ENCODE measurements around the gene DLX3. TPM values are rescaled to one million over a fixed set of nuclear protein-coding genes. Genes with fewer than 3 reads are reported as not detected.
A peak's percentile ranks its signal among the peaks of the same experiment; 100 is the strongest.

DLX3 gene
- total RNA-seq, 1 experiment from 2014 or later: 4.9 TPM

DNA sequence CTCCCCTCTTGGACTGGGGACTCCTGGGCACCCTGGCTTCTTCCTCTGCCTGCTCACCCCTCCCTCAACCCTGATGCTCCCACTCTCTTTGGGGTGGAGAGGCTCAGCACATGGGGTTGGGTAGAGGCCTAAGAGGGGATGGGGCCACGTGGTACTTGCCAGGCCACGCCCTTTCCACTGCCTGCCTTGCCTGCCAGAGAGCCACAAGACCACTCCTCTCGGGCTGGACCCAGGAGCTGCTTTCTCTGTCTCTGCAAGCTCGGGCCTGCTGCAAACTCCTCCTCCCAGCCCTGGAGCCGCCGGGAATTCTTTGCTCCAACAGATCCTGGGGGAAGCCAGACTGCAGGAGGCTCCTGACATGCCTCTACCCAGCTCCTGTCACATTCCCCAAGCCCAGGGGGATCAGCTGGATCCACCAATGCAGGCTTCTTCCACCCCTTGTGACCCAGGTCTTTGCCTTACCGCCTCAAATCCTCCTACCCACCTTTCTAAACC is 14.3 kb downstream of the DLX3 start:
- CTCF ChIA-PET: interaction anchor here (0.6 to 1.6 kb wide), 3 partner anchors 25 to 131 kb away, joined by 4 to 7 read pairs (median 4); no protein-coding TSS in a partner anchor

GRCh38 chr17:49979748-49980479 is 15.1 kb downstream of the DLX3 start:
- H3K27me3 Mint-ChIP-seq (ENCODE audit: insufficient read depth, unreplicated experiment): no peaks in the 10 kb centered on the region
- no peak for TF ChIP-seq CTCF (IDR thresholded peaks at IDR 0.05; ENCODE audit: insufficient read depth in 1 of 2, low read depth in 1 of 2, low read length in 1 of 2, severe bottlenecking in 1 of 2, unreplicated experiment in 1 of 2)
- H3K4me1 ChIP-seq: peaks cover 38% of the 10 kb centered on the region
- ChIA-PET CTCF (interaction anchor here (0.6 to 1.7 kb wide), 4 partner anchors 8 to 132 kb away, joined by 3 to 13 read pairs (median 6); no protein-coding TSS in a partner anchor), POLR2A (interaction anchor here (0.7 kb wide), 1 partner anchor 98 kb away, joined by 3 read pairs; no protein-coding TSS in a partner anchor)
- intact Hi-C loops (cut with micrococcal nuclease; ENCODE audit: unreplicated experiment): no loop called here
- H3K9me3 ChIP-seq: no peaks in the 10 kb centered on the region
- H3K27me3 ChIP-seq (replicated peaks; ENCODE audit: control insufficient read depth, insufficient read depth, low read length): no peaks in the 10 kb centered on the region
- no peaks in the 10 kb centered on the region for H3K36me3 Mint-ChIP-seq (ENCODE audit: insufficient read depth, unreplicated experiment)
- peaks cover 39% of the 10 kb centered on the region for H3K4me1 Mint-ChIP-seq (ENCODE audit: low read depth, unreplicated experiment)
- H3K9me3 Mint-ChIP-seq (ENCODE audit: unreplicated experiment): no peaks in the 10 kb centered on the region
- DNase-seq: peak in 1 of 2 experiments; percentile 31
- BruUV-seq (replicated peaks): no TSS peak
- H3K36me3 ChIP-seq (ENCODE audit: control insufficient read depth, insufficient read depth, low read length): no peaks in the 10 kb centered on the region
- no peak overlapping the region for H3K4me3 ChIP-seq (ENCODE audit: low read depth, low read length)
- H3K27ac Mint-ChIP-seq (ENCODE audit: unreplicated experiment): no peak overlapping the region
- no peak overlapping the region for H3K4me3 Mint-ChIP-seq (ENCODE audit: unreplicated experiment)

More for the DNA sequence above, 14.3 kb downstream of the DLX3 start:
- peak in 1 of 2 experiments; percentile 79 for DNase-seq
- Histone ChIP-seq H3K9me3 (no peaks in the 10 kb centered on the region), H3K27me3 (replicated peaks; ENCODE audit: control insufficient read depth, insufficient read depth, low read length) (no peaks in the 10 kb centered on the region), H3K4me3 (ENCODE audit: low read depth, low read length) (no peak overlapping the region), H3K36me3 (ENCODE audit: control insufficient read depth, insufficient read depth, low read length) (no peaks in the 10 kb centered on the region), H3K4me1 (peaks cover 29% of the 10 kb centered on the region)
- Mint-ChIP-seq H3K36me3 (ENCODE audit: insufficient read depth, unreplicated experiment) (no peaks in the 10 kb centered on the region), H3K27me3 (ENCODE audit: insufficient read depth, unreplicated experiment) (no peaks in the 10 kb centered on the region), H3K4me3 (ENCODE audit: unreplicated experiment) (no peak overlapping the region), H3K4me1 (ENCODE audit: low read depth, unreplicated experiment) (peaks cover 32% of the 10 kb centered on the region), H3K9me3 (ENCODE audit: unreplicated experiment) (no peaks in the 10 kb centered on the region), H3K27ac (ENCODE audit: unreplicated experiment) (no peak overlapping the region)
- intact Hi-C loops (cut with micrococcal nuclease; ENCODE audit: unreplicated experiment): no loop called here
- POLR2A ChIA-PET: interaction anchor here (0.6 kb wide), 1 partner anchor 417 kb away, joined by 3 read pairs; no protein-coding TSS in a partner anchor
- TF ChIP-seq CTCF (IDR thresholded peaks at IDR 0.05; ENCODE audit: insufficient read depth in 1 of 2, low read depth in 1 of 2, low read length in 1 of 2, severe bottlenecking in 1 of 2, unreplicated experiment in 1 of 2): no peak
- BruUV-seq (replicated peaks): no TSS peak

DNA sequence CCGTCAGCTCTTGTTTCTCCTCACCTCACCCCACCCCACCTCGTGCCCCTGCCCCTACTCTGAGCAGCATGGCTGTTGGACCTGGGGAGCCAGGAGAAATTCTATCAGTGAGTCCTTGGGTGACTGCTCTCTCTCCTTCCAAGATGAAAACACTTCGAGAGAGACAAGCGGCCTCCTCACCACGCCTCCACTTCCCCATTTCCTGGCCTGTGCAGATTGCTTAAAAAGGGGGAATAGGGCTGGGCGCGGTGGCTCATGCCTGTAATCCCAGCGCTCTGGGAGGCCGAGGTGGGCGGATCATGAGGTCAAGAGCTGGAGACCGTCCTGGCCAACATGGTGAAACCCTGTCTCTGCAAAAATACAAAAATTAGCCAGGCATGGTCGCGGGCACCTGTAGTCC is 16.5 kb downstream of the DLX3 start:
- no TSS peak for BruUV-seq (replicated peaks)
- ChIA-PET CTCF (interaction anchor here (0.6 to 3.0 kb wide), 9 partner anchors 9 to 649 kb away, joined by 3 to 10 read pairs (median 3); no protein-coding TSS in a partner anchor), POLR2A (interaction anchor here (0.6 kb wide), 1 partner anchor 10 kb away, joined by 7 read pairs; no protein-coding TSS in a partner anchor)
- H3K9me3 Mint-ChIP-seq (ENCODE audit: unreplicated experiment): no peaks in the 10 kb centered on the region
- no peak overlapping the region for H3K27ac Mint-ChIP-seq (ENCODE audit: unreplicated experiment)
- DNase-seq: no peak
- intact Hi-C loops (cut with micrococcal nuclease; ENCODE audit: unreplicated experiment): no loop called here
- no peaks in the 10 kb centered on the region for H3K36me3 Mint-ChIP-seq (ENCODE audit: insufficient read depth, unreplicated experiment)
- H3K36me3 ChIP-seq (ENCODE audit: control insufficient read depth, insufficient read depth, low read length): no peaks in the 10 kb centered on the region
- H3K9me3 ChIP-seq: no peaks in the 10 kb centered on the region
- H3K4me1 Mint-ChIP-seq (ENCODE audit: low read depth, unreplicated experiment): peaks cover 30% of the 10 kb centered on the region
- H3K4me3 Mint-ChIP-seq (ENCODE audit: unreplicated experiment): no peak overlapping the region
- H3K27me3 ChIP-seq (replicated peaks; ENCODE audit: control insufficient read depth, insufficient read depth, low read length): no peaks in the 10 kb centered on the region
- no peak overlapping the region for H3K4me3 ChIP-seq (ENCODE audit: low read depth, low read length)
- H3K4me1 ChIP-seq: peaks cover 41% of the 10 kb centered on the region
- H3K27me3 Mint-ChIP-seq (ENCODE audit: insufficient read depth, unreplicated experiment): no peaks in the 10 kb centered on the region
- TF ChIP-seq CTCF (IDR thresholded peaks at IDR 0.05; ENCODE audit: insufficient read depth in 1 of 2, low read depth in 1 of 2, low read length in 1 of 2, severe bottlenecking in 1 of 2, unreplicated experiment in 1 of 2): no peak
